Testis (tissue), 3 donors: Measurements from ENCODE around the gene SBF1. TPM values are rescaled to one million over a fixed set of nuclear protein-coding genes. Genes with fewer than 3 reads are reported as not detected.

Experiments used
- DNase-seq: peaks from one replicate; pipeline ENCODE4 v3.0.0-alpha.2; 2019
- H3K27ac ChIP-seq, 2 donors: fragments of 200-600 bp; sonication (generic); one replicate each; pipeline ENCODE4 v1.5.1; 2019
- H3K27me3 ChIP-seq: fragments of 200-600 bp; sonication (generic); one replicate; pipeline ENCODE4 v1.5.1; 2019
- H3K36me3 ChIP-seq: fragments of 200-600 bp; sonication (generic); one replicate; pipeline ENCODE4 v1.5.1; 2017; ENCODE audit warnings: low read depth; ENCODE audit errors: missing control alignments
- H3K4me1 ChIP-seq: fragments of 200-600 bp; sonication (generic); one replicate; pipeline ENCODE4 v1.5.1; 2019
- H3K4me3 ChIP-seq, 2 donors: fragments of 200-600 bp; sonication (generic); one replicate each; pipeline ENCODE4 v1.5.1; 2017 to 2019
- H3K9me3 ChIP-seq: fragments of 200-600 bp; sonication (generic); one replicate; pipeline ENCODE4 v1.5.1; 2017
- CTCF ChIP-seq, 3 experiments: fragments of 450-650 bp in 2 of 3; fragments of 200-600 bp in 1 of 3; sonication (generic) in 1 of 3; IDR thresholded peaks; one replicate each; pipeline ENCODE4 v1.5.1; 2016 to 2019; ENCODE audit warnings: antibody characterized with exemption in 3 of 3, mild to moderate bottlenecking in 2 of 3, moderate library complexity in 1 of 3
- POLR2A ChIP-seq: fragments of 450-650 bp; IDR thresholded peaks from one replicate; pipeline ENCODE4 v1.6.1; 2017; ENCODE audit warnings: antibody characterized with exemption, mild to moderate bottlenecking, moderate library complexity
- WGBS, 2 donors: methylation state at CpG; one replicate each; pipeline ENCODE4 v1.1.5; 2018; 5-methylcytosine and 5-hydroxymethylcytosine counted together
- intact Hi-C: fragments of 100-400 bp; cut with DNase I; formaldehyde crosslinking; loops from one replicate; pipeline ENCODE4 v1.15.1; 2023; ENCODE audit warnings: low total_unique reads
- polyA plus RNA-seq: library from polyadenylated mRNA; stranded (reverse); fragments of 350-450 nt; fragmentation: Illumina TruSeq; extraction: RNeasy Lipid Tissue Mini Kit (QIAGEN cat#74804); gene quantifications from one replicate; pipeline ENCODE4 v1.2.3, GENCODE V29; 2014; ENCODE audit warnings: low read depth, low replicate concordance; ENCODE audit not compliant: insufficient read depth
- total RNA-seq, 2 donors: library from RNA; depleted of rRNA; stranded (reverse); fragments of >200 nt; gene quantifications; one replicate each; pipeline ENCODE4 v1.2.3, GENCODE V29; 2016

Gene SBF1
- total and polyA plus RNA-seq, 3 donors from 2014 or later, result 201 to 239 (median 208) TPM

GRCh38 chr22:50483106-50483505, 8.3 kb upstream of the SBF1 start:
- H3K27me3 ChIP-seq, result no peaks in the 10 kb centered on the region
- DNase-seq, result no peak
- no peaks in the 10 kb centered on the region for H3K4me1 ChIP-seq
- no peaks in the 10 kb centered on the region for H3K9me3 ChIP-seq
- TF ChIP-seq CTCF (IDR thresholded peaks at IDR 0.05), result no peak
- TF ChIP-seq POLR2A, result no peak
- 86 to 100% methylated on average over 3 to 9 of the region's 10 CpGs for WGBS, 2 donors
- intact Hi-C loops, result no loop called here
- H3K36me3 ChIP-seq, result no peaks in the 10 kb centered on the region
- H3K4me3 ChIP-seq, result no peak overlapping the region
- no peak overlapping the region for H3K27ac ChIP-seq

- 58 to 70% methylated on average over 11 to 25 of the region's 35 CpGs for WGBS, 2 donors
- intact Hi-C loops, result no loop called here
- Histone ChIP-seq H3K27me3 (no peaks in the 10 kb centered on the region), H3K4me1 (no peaks in the 10 kb centered on the region), H3K36me3 (no peaks in the 10 kb centered on the region), H3K9me3 (no peaks in the 10 kb centered on the region), H3K27ac (no peak overlapping the region), H3K4me3 (peak overlapping the region in 1 of 2 donors; percentile 50)
- DNase-seq, result no peak
- TF ChIP-seq CTCF (IDR thresholded peaks at IDR 0.05), result no peak
- TF ChIP-seq POLR2A, result no peak
Observed at GRCh38 chr22:50482107-50483074, 7.6 kb upstream of the SBF1 start.

GRCh38 chr22:50481440-50482106, 6.7 kb upstream of the SBF1 start, which contains the start of gene ADM2:
TSS of gene ADM2 (plus strand) at chr22:50481543. CDS start at chr22:50481848, 305 bp downstream.
- no peak within 1 kb of the TSS for H3K27ac ChIP-seq
- TF ChIP-seq POLR2A (no peak), CTCF (IDR thresholded peaks at IDR 0.05) (no peak)
- 2 to 3% methylated on average over 6 to 31 of the region's 70 CpGs for WGBS, 2 donors
- H3K36me3 ChIP-seq, result no peaks in the 10 kb centered on the region
- DNase-seq, result no peak
- intact Hi-C loops, result no loop called here
- no peaks in the 10 kb centered on the region for H3K4me1 ChIP-seq
- H3K27me3 ChIP-seq, result no peaks in the 10 kb centered on the region
- no peaks in the 10 kb centered on the region for H3K9me3 ChIP-seq
- H3K4me3 ChIP-seq, result peak within 1 kb of the TSS; percentile 37 to 50

GRCh38 chr22:50481045-50481439, 6.2 kb upstream of the SBF1 start:
- Histone ChIP-seq H3K36me3 (no peaks in the 10 kb centered on the region), H3K27me3 (no peaks in the 10 kb centered on the region), H3K4me3 (peak overlapping the region; percentile 37 to 50), H3K9me3 (no peaks in the 10 kb centered on the region), H3K27ac (no peak overlapping the region), H3K4me1 (no peaks in the 10 kb centered on the region)
- WGBS, 2 donors, result 0 to 2% methylated on average over 3 to 45 of the region's 45 CpGs
- DNase-seq, result no peak
- intact Hi-C loops, result no loop called here
- TF ChIP-seq POLR2A (no peak), CTCF (IDR thresholded peaks at IDR 0.05) (no peak)
